Naive B cell (primary cell): ENCODE results near the gene PTX3. TPM values are rescaled to one million over a fixed set of nuclear protein-coding genes. Genes with fewer than 3 reads are reported as not detected.

Experiments used
- ATAC-seq, 2 donors: fragments of 150-1000 bp; cut with Tn5 transposase; 2 replicates each; pipeline ENCODE4 v1.10.0; 2021; ENCODE audit warnings: low read depth in 2 of 2, mild to moderate bottlenecking in 2 of 2, moderate library complexity in 2 of 2
- DNase-seq: peaks from one replicate; pipeline ENCODE4 v3.0.0; 2022
- H3K27ac Mint-ChIP-seq, 6 donors: one replicate each; pipeline ENCODE4 v1.8.0; 2020 to 2022; ENCODE audit warnings: mild to moderate bottlenecking in 6 of 6, mixed read lengths in 6 of 6, moderate library complexity in 5 of 6, inconsistent platforms in 2 of 6
- H3K27me3 Mint-ChIP-seq, 3 donors: one replicate each; pipeline ENCODE4 v1.8.0; 2021 to 2022; ENCODE audit warnings: mixed read lengths in 3 of 3, mild to moderate bottlenecking in 1 of 3
- H3K36me3 Mint-ChIP-seq, 2 donors: one replicate each; pipeline ENCODE4 v1.8.0; 2020 to 2022; ENCODE audit warnings: mixed read lengths in 2 of 2, inconsistent platforms in 1 of 2, mild to moderate bottlenecking in 1 of 2
- H3K4me1 Mint-ChIP-seq, 3 donors: one replicate each; pipeline ENCODE4 v1.8.0; 2020 to 2022; ENCODE audit warnings: mixed read lengths in 3 of 3, inconsistent platforms in 1 of 3, mild to moderate bottlenecking in 1 of 3, moderate library complexity in 1 of 3
- H3K4me3 Mint-ChIP-seq, 8 donors: one replicate each; pipeline ENCODE4 v1.8.0; 2020 to 2022; ENCODE audit warnings: mild to moderate bottlenecking in 8 of 8, mixed read lengths in 8 of 8, moderate library complexity in 8 of 8, inconsistent platforms in 2 of 8
- H3K9me3 Mint-ChIP-seq, 7 donors: one replicate each; pipeline ENCODE4 v1.8.0; 2020 to 2022; ENCODE audit warnings: mixed read lengths in 7 of 7, mild to moderate bottlenecking in 5 of 7, inconsistent platforms in 2 of 7, moderate library complexity in 1 of 7
- polyA plus RNA-seq, 6 donors: library from polyadenylated mRNA; unstranded; fragments of 300-500 nt; fragmentation: Illumina TruSeq; gene quantifications; one replicate each; pipeline ENCODE4 v1.2.3, GENCODE V29; 2021; ENCODE audit warnings: low read depth in 6 of 6

PTX3 gene
- polyA plus RNA-seq, 6 donors from 2014 or later: 0.20 TPM; not detected in 5

DNA sequence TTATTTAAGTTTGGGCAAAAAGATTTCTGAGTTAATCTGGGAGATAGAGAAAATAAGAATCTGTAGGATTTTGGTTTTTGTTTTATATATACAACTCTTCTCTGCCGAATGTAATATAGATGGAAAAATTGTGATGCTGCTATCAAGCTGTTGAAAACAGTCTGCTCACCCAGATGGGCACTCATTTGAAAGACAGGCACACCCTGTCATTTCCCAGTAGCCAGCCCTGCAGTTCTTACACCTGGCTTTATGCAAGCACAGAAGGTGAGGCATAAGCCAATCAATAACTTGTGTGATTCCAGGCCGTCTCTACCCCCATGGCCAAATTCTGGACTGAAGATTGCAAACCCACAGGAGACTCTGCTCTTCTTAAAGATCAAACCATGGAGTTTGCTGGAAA, 27.1 kb upstream of the PTX3 start:
- H3K36me3 Mint-ChIP-seq: no peaks in the 10 kb centered on the region
- no peak for ATAC-seq
- no peak overlapping the region for H3K4me3 Mint-ChIP-seq
- peaks cover 0 to 2% (median 0%) of the 10 kb centered on the region in 7 donors for H3K9me3 Mint-ChIP-seq
- no peak overlapping the region for H3K27ac Mint-ChIP-seq
- no peaks in the 10 kb centered on the region for H3K4me1 Mint-ChIP-seq
- no peaks in the 10 kb centered on the region for H3K27me3 Mint-ChIP-seq
- no peak for DNase-seq

DNA sequence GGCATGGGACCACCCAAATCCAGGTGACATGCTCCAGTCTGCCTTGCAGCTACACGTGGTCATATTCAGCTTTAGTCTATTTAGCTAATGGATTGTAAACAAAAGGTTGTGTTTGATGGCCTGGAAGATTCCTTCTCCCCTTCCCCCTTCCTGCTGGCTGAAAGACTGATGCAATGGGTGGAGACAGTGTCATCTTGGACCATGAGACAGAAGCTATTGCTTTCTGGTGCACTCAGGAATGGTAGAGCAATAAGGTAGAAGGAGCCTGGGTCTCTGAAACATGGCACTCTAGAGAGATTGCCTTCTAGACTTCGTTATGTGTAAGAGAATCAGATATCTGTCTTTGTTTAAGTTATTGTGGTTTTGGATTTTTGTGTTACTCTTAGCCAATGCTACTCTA, 25.7 kb upstream of the PTX3 start:
- Mint-ChIP-seq H3K27ac (no peak overlapping the region), H3K27me3 (peaks cover 0 to 6% (median 0%) of the 10 kb centered on the region in 3 donors), H3K9me3 (peaks cover 0 to 2% (median 0%) of the 10 kb centered on the region in 7 donors), H3K4me1 (no peaks in the 10 kb centered on the region), H3K4me3 (no peak overlapping the region), H3K36me3 (no peaks in the 10 kb centered on the region)
- DNase-seq (no peak), ATAC-seq (no peak)

GRCh38 chr3:157412323-157412855, 24.3 kb upstream of the PTX3 start:
- Mint-ChIP-seq H3K36me3 (no peaks in the 10 kb centered on the region), H3K27ac (no peak overlapping the region), H3K4me1 (no peaks in the 10 kb centered on the region), H3K4me3 (no peak overlapping the region), H3K9me3 (peaks cover 0 to 2% (median 0%) of the 10 kb centered on the region in 7 donors), H3K27me3 (peaks cover 0 to 6% (median 0%) of the 10 kb centered on the region in 3 donors)
- ATAC-seq (no peak), DNase-seq (no peak)

DNA sequence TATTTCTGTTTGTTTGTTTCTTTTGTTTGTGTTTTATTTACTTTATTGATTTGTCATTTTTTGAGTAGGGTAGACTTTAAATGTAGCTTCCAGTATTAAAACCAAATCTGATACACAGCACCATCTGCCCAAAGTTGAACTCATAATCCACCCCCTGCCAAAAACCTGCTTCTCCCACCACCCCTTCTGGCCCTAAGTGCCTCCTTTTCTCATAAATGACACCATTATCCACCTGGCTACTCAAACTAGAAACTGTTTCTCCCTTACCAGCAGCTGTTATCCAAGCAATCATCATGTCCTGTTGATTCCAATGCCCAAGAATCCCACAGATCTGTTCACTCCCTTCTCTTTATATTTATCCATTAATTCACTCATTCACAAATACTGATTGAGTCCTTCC, 21.8 kb upstream of the PTX3 start:
- H3K4me3 Mint-ChIP-seq: no peak overlapping the region
- ATAC-seq: no peak
- H3K4me1 Mint-ChIP-seq: no peaks in the 10 kb centered on the region
- H3K9me3 Mint-ChIP-seq: peaks cover 0 to 6% (median 0%) of the 10 kb centered on the region in 7 donors
- no peak for DNase-seq
- H3K36me3 Mint-ChIP-seq: no peaks in the 10 kb centered on the region
- peaks cover 0 to 6% (median 0%) of the 10 kb centered on the region in 3 donors for H3K27me3 Mint-ChIP-seq
- no peak overlapping the region for H3K27ac Mint-ChIP-seq

- peaks cover 0 to 6% (median 0%) of the 10 kb centered on the region in 3 donors for H3K27me3 Mint-ChIP-seq
- H3K4me3 Mint-ChIP-seq: no peak overlapping the region
- H3K36me3 Mint-ChIP-seq: no peaks in the 10 kb centered on the region
- DNase-seq (no peak), ATAC-seq (no peak)
- H3K27ac Mint-ChIP-seq: no peak overlapping the region
- H3K4me1 Mint-ChIP-seq: no peaks in the 10 kb centered on the region
- H3K9me3 Mint-ChIP-seq: peaks cover 0 to 10% (median 1%) of the 10 kb centered on the region in 7 donors
Observed at GRCh38 chr3:157416347-157417087, 20.1 kb upstream of the PTX3 start.

GRCh38 chr3:157417247-157417646, 19.4 kb upstream of the PTX3 start:
- Mint-ChIP-seq H3K4me3 (no peak overlapping the region), H3K4me1 (no peaks in the 10 kb centered on the region), H3K9me3 (peaks cover 0 to 10% (median 0%) of the 10 kb centered on the region in 7 donors), H3K36me3 (no peaks in the 10 kb centered on the region), H3K27me3 (peaks cover 0 to 6% (median 0%) of the 10 kb centered on the region in 3 donors), H3K27ac (no peak overlapping the region)
- no peak for ATAC-seq
- DNase-seq: no peak

DNA sequence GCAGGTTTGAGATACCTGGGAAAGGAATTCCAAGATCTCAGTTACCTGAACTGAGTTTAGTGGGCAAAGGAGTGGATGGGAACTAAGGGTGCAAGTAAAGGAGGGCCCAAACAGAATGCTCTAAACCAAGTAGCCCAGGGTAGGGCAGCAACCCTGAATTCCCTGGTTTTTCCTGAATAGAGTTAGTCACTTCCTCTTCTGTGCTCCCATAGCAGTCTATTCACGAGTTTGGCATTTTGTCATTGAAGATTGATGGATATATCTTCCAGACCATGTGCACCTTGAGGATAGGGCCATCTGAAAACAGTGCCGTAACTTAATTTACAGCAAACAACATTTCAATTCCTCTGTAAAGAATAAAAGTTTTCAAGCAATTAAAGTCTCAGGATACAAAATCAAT, 18.5 kb upstream of the PTX3 start:
- H3K27me3 Mint-ChIP-seq: peaks cover 0 to 6% (median 0%) of the 10 kb centered on the region in 3 donors
- H3K27ac Mint-ChIP-seq: no peak overlapping the region
- DNase-seq (no peak), ATAC-seq (no peak)
- peaks cover 0 to 11% (median 0%) of the 10 kb centered on the region in 7 donors for H3K9me3 Mint-ChIP-seq
- H3K4me1 Mint-ChIP-seq: no peaks in the 10 kb centered on the region
- no peaks in the 10 kb centered on the region for H3K36me3 Mint-ChIP-seq
- no peak overlapping the region for H3K4me3 Mint-ChIP-seq

- Mint-ChIP-seq H3K27me3 (peaks cover 0 to 3% (median 0%) of the 10 kb centered on the region in 3 donors), H3K27ac (no peak overlapping the region), H3K9me3 (peaks cover 3 to 23% (median 7%) of the 10 kb centered on the region in 7 donors), H3K4me3 (no peak overlapping the region), H3K36me3 (peaks cover 0 to 9% of the 10 kb centered on the region in 2 donors), H3K4me1 (no peaks in the 10 kb centered on the region)
- DNase-seq: no peak
- ATAC-seq: no peak
Observed at GRCh38 chr3:157420606-157421130, 16.0 kb upstream of the PTX3 start.

DNA sequence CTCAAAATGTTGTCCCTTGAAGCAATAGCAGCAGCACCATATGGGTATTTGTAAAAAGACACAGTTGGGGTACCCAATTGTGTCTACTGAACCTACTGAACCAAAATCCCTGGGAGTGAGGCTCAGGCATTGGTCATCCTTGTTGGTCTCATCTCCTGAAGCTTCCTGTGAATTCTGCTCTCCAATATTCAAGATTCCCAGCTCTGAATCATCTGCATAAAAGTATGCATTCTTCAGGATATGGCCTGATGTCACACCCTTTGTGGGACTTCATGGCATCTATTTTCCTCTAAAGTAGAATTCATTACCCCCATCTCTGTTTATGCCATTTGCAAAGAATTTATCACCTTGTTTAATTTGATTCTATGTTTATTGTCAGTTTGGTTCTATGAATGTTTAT, 13.3 kb upstream of the PTX3 start:
- Mint-ChIP-seq H3K4me1 (no peaks in the 10 kb centered on the region), H3K4me3 (no peak overlapping the region), H3K27me3 (no peaks in the 10 kb centered on the region), H3K27ac (no peak overlapping the region), H3K9me3 (peaks cover 7 to 30% (median 13%) of the 10 kb centered on the region in 7 donors), H3K36me3 (peaks cover 0 to 9% of the 10 kb centered on the region in 2 donors)
- ATAC-seq (no peak), DNase-seq (no peak)

DNA sequence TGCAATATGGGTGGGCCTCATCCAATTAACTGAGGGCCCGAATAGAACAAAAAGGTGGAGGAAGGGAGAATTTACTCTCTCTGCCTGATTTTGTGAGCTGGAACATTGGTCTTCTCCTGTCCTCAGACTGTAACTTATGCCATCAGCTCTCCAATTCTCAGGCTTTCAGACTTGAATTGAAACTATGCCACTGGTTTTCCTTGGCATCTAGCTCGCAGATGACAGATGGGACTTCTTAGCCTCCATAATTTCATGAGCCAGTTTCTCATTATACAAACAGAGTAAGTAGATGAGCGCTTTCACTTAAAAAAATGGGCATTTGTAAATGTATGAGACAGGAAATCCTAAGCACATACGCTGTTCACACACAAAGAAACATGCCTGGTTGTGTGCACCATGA, 8.7 kb upstream of the PTX3 start:
- H3K9me3 Mint-ChIP-seq: peaks cover 7 to 21% (median 12%) of the 10 kb centered on the region in 7 donors

GRCh38 chr3:157428853-157429252, 7.8 kb upstream of the PTX3 start:
- H3K4me1 Mint-ChIP-seq: no peaks in the 10 kb centered on the region
- H3K36me3 Mint-ChIP-seq: peaks cover 0 to 9% of the 10 kb centered on the region in 2 donors
- no peak overlapping the region for H3K4me3 Mint-ChIP-seq
- H3K9me3 Mint-ChIP-seq: peaks cover 7 to 21% (median 12%) of the 10 kb centered on the region in 7 donors
- DNase-seq (no peak), ATAC-seq (no peak)
- H3K27ac Mint-ChIP-seq: no peak overlapping the region
- H3K27me3 Mint-ChIP-seq: peaks cover 0 to 8% (median 5%) of the 10 kb centered on the region in 3 donors

More for the DNA sequence above, 8.7 kb upstream of the PTX3 start:
- DNase-seq (no peak), ATAC-seq (no peak)
- peaks cover 0 to 5% (median 0%) of the 10 kb centered on the region in 3 donors for H3K27me3 Mint-ChIP-seq
- no peak overlapping the region for H3K27ac Mint-ChIP-seq
- H3K4me1 Mint-ChIP-seq: no peaks in the 10 kb centered on the region
- H3K36me3 Mint-ChIP-seq: peaks cover 0 to 9% of the 10 kb centered on the region in 2 donors
- H3K4me3 Mint-ChIP-seq: no peak overlapping the region

DNA sequence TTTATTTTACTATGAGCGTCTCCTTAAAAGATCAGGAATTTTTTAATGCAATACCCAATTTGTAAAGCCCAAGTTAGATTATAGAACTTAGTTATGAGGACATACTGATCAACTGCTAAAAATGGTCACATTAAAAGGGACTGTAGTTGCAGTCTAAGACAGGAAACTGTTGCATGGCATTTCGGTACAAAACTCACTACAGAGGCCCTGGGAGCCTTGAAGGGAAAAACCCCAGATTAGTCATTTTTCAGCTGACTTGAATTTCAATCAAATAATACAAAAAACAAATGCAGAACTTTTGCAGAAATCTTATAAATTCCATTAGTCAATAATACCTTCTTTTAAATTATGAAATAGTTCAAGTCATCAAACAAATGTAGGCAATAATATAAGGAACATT, 6.9 kb upstream of the PTX3 start:
- ATAC-seq: no peak
- Mint-ChIP-seq H3K36me3 (peaks cover under 1 to 2% of the 10 kb centered on the region in 2 donors), H3K27ac (no peak overlapping the region), H3K4me3 (no peak overlapping the region), H3K27me3 (peaks cover 0 to 9% (median 8%) of the 10 kb centered on the region in 3 donors), H3K4me1 (no peaks in the 10 kb centered on the region), H3K9me3 (peaks cover 5 to 20% (median 9%) of the 10 kb centered on the region in 7 donors)
- DNase-seq: no peak

- ATAC-seq: no peak
- H3K27me3 Mint-ChIP-seq: peaks cover 30 to 38% (median 34%) of the 10 kb centered on the region in 3 donors
Observed at GRCh38 chr3:157438194-157438730, 1.6 kb downstream of the PTX3 start.

More at GRCh38 chr3:157438194-157438730, 1.6 kb downstream of the PTX3 start:
- no peak for DNase-seq
- peaks cover 0 to 6% of the 10 kb centered on the region in 2 donors for H3K36me3 Mint-ChIP-seq
- H3K4me1 Mint-ChIP-seq: peaks cover 0 to 14% (median 5%) of the 10 kb centered on the region in 3 donors
- peaks cover 0 to 16% (median 8%) of the 10 kb centered on the region in 7 donors for H3K9me3 Mint-ChIP-seq
- peak overlapping the region in 1 of 6 donors; percentile 33 for H3K27ac Mint-ChIP-seq
- peak overlapping the region in 1 of 8 donors; percentile 70 for H3K4me3 Mint-ChIP-seq
